GM19328 (cell line): Measurements from ENCODE around the gene ANGPT4.

Experiments used
- ATAC-seq: cut with Tn5 transposase; IDR thresholded peaks from one replicate; pipeline ENCODE4 v1.9.1; 2021; ENCODE audit warnings: mild to moderate bottlenecking, moderate library complexity; ENCODE audit not compliant: unreplicated experiment

ANGPT4 gene

DNA sequence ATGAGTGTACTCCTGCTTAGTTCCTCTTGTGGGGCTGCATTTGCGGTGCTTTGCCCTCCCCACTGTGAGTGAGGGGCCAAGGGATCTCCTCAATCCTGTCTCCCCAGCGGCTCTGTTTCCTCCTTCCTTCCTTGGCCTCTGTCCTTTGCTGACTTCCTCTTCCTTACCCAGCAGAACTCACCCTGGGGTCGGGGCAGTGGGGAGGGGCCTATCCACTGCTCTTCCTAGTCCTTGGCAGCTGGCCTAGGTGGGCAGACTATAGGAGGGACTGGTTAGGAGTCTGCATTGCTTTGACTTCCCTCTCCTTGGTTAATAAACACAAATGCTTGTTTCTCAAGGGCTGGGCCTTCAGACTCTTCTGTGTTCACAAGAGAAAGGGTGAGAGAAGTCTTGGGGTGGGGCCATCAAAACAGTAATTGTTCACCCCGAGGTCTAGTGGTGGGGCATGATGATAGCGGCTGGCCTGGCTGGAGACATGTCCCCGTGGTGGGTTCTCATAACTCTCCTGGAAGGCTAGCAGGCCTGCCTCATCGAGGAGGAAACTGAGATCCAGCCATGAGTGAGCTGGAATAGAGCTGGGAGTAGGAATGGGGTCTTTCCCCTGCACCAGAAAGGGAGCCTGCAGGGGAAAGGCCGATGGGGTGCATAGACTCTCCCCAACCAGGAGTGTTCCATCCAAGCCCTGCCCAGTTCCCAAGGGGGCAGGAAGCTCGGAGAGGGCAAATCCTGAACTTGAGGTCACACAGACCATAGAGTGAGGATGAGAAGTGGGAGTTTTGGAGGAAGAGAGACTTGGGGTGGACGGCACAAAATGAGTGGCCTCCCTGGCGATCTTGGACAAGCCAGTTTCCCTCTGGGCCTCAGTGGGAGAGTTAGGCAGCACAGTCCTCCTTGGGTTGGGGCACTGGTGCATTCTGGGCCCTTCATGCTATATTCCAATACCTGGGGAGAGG is 69.9 kb downstream of the ANGPT4 start:
- no peak for ATAC-seq

DNA sequence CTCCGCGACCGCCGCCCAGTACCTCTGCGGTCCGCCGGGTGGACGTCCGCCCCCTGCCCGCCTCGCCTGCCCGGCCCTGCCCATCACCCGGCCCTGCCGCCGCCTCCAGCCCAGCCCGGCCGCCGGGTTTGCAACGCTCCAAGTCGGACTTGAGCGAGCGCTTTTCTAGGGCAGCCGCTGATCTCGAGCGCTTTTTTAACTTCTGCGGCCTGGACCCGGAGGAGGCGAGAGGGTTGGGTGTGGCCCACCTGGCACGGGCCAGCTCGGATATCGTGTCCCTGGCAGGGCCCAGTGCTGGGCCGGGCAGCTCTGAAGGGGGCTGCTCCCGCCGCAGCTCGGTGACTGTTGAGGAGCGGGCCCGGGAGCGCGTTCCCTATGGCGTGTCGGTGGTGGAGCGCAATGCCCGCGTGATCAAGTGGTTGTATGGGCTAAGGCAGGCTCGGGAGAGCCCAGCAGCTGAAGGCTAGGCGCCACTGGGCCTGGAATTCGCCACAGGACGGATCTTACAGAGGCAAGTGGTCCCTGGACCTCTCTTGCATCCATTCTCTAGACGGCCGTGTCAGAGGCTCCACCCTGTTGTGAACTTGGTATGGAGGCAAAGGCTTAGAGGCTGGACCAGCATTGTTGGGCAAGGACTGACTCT is 70.8 kb downstream of the ANGPT4 start:
- ATAC-seq: no peak

DNA sequence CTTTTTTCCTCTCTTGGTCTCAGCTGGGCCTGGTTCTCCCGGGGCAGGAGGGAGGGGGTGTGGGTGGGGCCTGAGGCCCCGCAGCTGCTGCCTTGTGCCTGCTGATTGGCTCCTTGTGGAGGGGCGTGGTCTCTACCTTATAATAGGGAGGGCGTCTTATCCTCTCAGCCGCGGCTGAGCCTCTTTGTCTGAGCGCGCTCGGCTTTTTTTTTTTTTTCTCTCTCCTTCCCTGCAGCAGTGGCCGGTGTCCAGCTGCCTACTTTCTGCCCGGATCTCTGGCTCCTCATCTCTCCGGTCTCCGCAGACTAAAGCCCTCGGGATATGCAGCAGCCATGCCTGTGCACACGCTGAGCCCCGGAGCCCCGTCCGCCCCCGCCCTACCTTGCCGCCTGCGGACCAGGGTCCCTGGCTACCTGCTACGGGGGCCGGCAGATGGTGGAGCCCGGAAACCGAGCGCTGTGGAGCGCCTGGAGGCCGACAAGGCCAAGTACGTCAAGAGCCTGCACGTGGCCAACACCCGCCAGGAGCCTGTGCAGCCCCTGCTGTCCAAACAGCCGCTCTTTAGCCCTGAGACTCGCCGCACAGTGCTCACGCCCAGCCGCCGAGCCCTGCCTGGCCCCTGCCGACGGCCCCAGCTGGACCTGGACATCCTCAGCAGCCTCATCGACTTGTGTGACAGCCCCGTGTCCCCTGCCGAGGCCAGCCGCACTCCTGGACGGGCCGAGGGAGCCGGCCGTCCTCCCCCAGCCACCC is 71.5 kb downstream of the ANGPT4 start:
- ATAC-seq: peak; percentile 93

DNA sequence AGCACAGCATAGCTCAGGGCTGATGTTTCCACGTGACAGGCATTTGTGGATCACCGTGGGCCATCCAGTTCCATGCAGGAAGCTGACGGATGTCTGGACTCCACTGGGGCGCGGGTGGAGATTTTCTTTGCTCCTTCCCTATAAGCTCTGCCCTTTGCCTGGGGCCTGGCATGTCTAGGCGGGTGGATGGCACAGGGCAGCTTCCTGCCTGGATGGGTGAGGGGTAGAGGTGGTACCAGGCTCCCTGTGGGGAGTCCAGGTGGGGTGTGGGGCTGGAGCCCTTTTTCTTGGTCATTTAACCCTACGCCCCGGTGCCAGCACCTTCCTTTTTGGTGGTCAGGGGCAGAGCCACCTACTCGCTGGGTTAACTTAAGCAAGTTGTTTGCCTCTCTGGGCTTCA is 72.2 kb downstream of the ANGPT4 start:
- no peak for ATAC-seq

DNA sequence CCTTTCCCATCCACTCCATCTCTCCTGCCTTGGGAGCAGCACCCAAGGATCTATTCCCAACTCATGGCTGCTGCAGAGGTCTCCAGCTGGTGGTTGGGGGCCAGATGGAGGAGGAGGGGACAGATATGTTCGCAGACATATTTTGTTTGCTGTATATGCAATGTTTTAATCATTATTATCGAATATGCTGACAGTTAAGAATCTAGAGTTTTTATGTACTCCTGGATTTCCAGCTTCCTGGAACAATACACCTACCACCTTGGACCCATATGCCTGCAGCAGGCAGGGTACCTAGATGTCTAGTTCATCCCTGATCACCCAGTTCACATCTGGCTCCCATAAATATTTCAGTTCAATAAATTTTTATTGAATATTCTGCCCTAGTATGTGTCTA is 73.6 kb downstream of the ANGPT4 start:
- no peak for ATAC-seq

DNA sequence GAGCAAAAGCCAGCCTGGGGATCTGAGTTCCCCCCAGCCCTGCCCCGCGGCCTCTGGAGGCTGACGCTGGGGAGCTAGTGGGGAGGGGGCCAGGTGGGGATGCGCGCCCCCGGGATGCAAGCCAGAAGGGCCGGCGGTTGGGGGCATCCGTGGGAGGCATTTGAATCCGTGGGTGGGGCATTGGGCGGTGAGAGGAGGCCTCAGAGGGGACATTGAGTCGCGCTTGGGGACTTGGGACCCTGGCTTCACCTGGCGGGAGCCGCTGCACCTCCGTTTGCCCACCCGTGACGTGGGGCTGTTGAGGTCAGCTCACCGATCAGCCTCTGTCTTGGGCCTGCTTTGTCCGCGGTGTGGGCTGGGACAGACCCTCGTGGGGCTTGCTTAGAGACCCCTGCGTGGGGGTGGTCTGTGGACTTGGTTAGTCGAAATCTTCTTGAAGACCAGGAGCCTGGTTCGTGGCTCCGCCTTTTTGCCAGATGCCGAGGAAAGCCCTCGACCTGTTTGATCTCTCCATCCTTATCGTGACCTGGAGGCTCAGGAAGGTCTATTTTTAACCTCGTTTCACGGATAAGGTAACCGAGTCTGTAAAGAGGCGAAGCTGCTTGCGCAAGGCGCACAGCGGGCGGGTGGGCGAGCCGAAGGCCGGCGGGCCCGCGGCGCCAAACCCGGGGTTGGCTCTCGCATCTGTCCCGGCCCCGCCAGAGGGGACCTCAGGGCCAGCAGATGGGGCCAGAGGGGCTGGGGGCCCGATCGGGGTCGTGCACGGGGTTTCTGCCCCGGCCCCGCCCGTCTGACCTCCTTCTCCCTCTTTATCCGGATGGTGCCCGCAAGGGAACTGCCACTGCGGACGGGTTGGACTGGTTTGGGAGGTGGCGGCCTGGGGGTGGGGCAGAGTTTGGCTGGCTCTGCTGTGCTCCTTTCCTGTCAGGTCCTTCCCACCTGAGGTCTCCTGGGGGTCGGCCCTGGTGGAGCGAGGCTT is 74.3 kb downstream of the ANGPT4 start:
- no peak for ATAC-seq

DNA sequence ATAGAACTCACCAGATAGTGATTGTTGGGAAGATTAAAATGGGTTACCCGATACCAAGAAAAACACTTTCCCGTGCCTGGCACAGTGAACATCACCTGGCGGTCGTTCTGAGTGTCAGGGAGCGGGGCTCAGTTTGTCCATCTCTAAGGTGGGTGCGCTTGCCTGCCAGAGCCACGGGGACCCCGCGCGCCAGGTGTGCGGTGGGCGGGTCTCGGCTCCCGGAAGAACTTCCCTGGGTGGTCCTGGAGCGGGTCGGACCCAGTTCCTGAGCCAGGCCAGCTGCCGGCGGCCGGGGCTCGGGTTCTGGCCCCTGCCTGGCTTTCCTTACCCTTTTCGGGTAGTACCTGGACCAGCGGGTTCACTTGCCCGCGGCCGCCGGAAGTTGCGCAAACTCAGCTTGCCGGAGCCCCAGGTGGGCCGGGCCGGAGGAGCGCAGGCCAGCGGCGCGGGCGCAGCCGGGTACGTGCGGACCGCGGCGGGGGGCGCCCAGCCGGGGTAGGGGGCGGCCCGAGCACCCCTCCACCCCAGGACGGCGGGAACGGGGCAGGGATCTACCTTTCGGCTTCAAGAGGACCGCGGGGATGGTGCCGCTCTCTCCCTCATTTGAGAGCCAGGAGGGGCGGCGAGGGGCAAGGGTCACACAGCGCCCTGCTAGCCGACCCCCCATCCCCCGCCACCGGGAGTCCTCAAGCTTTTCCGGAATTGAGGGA is 75.1 kb downstream of the ANGPT4 start:
- ATAC-seq: no peak

DNA sequence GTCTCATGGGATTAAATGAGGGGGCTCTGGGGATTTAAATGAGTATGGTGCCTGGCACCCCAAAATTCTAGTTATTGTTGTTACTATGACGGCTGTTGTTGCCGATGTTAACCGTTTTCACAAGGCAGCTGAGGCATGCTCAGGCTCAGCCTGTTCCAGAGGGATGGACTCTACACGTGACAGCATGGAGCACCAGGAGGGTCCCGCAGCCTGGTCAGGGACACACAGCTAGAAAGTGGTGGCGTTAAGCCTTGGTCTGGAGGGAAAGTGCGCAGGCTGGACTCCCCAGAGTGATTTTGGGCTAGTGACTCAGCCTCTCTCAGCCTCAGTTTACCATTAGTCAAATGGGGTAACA is 75.7 kb downstream of the ANGPT4 start:
- no peak for ATAC-seq

DNA sequence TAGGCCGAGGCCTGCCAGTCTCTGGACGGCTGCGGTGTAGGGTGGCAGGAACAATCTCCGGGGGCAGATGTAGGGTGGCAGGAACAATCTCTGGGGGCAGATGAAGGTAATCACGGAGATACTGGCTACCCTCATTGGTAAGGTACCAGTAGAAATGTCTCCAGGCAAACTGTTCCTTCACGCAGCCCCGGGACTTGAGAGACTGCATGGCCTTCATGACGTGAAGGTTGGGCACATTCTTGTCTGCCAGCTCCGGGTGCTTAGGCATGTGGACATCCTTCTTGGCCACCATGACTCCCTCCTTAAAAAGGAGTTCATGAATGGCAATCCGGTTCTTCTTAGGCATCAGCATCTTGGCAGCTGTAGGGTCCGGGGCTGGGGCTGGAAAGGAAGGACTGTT is 76.5 kb downstream of the ANGPT4 start:
- ATAC-seq: no peak

DNA sequence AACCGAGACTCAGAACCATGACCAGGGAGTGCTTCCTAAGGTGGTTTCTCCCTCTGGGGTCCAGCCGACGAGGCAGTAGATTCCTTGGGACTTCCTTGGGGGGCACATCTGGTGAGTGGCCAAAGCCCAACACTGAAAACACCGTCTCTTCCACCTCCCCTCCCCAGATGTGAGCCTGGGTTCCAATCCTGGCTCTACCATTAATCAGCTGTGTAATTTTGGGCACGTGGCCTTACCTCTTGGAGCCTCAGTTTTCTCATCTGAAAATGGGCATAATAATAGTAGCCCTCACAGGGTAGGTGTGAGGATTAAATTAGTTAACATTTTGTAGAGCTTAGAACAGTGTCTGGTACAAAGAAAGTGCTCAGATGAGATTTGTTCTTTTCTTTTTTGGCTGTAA is 77.1 kb downstream of the ANGPT4 start:
- no peak for ATAC-seq

DNA sequence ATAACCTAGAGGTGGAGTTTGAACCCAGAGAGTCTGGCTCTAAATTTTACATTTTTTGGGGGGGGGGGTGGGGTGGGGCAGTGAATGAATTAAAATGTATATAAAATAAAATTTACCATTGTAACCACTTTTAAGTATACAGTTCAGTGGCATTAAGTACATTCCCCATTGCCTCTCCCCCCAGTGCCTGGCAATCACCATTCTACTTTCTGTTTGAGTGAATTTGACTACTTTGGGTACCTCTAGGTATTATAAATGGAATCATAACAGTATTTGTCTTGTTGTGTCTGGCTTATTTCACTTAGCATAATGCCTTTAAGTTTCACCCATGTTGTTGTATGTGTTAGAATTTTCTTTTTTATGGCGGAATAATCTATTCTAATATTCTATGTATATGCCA is 79.9 kb downstream of the ANGPT4 start:
- ATAC-seq: no peak

DNA sequence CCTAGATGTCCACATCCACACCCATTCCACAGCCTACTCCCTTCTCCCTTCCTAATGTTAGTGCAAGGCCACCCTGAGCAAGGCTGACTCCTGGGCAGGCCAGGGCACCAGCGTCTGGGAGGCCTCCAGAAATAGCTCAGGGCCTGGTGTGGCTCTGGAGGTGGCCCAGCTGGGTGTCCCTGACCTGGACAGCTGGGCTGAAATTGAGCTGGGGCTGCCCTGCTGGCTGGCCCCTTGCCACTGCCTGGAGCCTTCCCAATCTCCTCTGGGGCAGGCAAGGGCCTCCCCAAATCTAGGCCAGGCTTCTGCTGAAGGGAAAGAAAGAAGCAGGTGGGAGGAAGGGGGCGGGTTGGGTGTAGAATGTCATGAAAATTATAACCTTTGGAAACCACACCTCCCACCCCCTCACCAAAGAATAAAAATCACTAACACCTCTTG is 80.5 kb downstream of the ANGPT4 start:
- ATAC-seq: no peak

DNA sequence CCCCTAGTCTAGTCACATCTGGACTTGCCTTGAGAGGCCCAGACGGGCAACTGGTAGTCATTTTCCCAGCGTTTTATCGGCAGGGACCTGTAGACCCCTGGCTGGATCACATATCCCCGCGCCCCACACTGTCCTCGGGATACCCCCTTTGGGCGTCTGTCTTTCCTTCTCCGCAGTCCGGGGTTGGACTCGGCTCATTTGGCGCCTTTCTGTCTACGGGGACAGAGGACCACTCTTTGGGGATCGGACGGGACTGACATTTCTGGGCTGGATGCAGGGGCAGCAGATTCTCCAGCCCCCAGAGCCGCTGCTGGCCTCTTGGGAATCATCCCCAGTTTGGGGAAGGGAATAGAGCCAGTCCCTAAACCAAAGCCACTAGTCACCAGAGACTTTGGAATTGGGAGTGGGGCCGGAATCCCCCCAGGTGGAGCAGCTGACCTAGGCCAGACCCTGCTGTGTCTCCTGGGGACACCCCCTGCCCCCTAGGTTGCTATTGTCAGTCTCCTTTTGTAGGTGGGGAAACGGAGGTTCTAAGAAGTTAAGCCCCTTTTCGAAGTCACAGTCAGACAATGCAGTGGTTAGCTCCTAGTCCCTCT is 81.9 kb downstream of the ANGPT4 start:
- no peak for ATAC-seq

DNA sequence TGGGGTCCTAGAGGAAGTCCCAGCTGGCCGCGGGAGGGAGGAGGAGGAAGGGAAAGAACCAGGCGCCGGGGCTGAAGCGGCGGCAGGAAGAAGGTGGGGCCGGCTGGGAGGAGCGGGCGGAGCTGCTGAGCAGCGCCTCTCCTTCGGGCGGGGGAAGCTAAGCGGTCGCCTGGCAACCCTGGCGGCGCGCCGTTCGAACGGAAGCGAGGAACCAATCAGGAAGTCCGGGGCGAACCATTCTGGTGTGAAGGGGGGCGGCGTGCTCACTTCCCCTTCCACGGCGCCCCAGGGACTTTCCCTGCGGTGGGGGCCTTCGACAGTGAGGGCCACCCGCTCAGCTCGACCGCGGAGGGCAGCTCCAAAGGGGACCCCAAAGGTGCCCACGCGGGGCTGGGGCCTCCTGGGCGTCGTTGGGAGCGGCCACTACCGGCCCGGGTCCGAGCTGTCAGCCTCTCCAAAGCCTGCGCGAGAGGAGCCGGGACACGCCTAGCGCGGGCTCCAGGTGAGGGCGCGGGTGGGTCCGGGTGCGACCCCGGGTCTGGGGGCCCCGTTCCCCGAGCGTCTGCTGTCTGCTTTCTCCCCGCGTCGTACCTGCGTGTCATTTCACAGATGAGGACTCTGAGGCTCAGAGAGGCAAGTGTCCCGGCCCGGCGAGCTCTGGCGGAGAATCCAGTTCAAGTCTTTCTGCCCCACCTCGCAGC is 82.5 kb downstream of the ANGPT4 start, which contains the start of gene FAM110A:
FAM110A (plus strand) TSS at position 266 of the 701 bp plus-strand sequence. CDS start 11,090 bp downstream, outside the sequence.
- peak; percentile 95 for ATAC-seq

DNA sequence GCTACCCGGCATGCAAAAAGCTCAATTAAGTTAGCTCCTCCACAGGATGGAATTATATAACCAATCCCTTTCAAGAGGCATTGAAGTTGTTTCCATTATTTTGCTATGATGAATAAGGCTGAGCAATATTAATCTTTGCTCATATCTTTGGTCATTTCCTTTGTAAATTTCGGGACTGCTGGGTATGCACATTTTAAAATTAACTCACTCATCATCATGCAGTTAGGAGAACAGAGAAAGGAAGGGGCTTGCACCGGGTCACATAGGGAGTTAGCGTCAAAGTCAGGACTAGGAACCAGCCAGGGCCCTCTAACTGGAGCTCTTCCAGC is 83.0 kb downstream of the ANGPT4 start:
- peak; percentile 12 for ATAC-seq

DNA sequence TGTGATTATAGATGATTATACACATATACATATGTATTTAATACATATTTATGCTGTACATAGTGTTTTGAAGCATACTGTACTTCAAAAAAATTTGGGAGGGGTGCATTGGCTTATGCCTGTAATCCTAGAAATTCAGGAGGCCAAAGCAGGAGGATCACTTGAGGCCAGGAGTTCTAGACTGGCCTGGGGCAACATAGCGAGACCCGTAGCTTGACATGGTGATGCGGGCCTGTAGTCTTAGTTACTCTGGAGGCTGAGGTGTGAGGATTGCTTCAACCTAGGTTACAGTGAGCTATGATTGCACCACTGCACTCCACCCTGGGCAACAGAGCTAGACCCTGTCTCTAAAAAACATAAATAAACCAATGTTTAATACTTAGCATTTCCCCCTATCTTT is 84.2 kb downstream of the ANGPT4 start:
- no peak for ATAC-seq

DNA sequence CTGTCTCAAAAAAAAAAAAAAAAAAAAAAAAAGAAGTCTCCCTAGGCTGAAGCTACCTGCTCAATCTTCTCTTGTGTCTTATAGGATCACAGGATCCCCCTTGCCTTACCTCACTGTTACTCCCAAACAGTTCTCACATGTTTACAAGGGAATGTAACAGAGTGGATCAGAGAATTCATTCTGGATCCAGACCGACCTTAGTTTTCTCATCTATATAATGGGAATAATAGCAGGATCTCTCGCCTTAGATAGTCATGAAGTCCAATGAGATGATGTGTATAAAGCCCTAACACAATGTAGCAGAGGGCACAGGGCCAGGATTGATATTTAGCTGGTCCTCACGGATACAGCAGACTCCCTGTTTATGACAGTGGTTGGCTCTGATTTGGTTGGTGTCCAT is 84.9 kb downstream of the ANGPT4 start:
- no peak for ATAC-seq

DNA sequence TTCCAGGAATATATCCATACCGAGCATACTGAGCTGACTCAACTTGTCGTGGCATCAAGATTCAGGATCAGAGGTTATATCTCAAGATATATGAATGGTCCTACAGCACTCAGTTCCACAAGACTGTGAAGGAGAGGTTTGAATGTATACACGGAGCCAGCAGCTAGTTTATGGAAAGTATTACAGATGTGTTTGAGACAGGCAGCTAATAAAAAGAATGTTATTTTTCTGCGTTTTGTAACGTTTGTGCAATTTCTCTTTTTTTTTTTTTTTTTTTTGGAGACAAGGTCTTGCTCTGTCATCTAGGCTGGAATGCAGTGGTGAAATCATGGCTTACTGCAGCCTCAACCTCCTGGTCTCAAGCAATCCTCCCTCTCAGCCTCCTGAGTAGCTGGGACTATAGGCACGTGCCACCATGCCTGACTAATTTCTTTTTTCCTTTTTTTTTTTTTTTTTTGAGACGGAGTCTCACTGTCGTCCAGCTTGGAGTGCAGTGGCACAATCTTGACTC is 86.1 kb downstream of the ANGPT4 start:
- ATAC-seq: no peak

DNA sequence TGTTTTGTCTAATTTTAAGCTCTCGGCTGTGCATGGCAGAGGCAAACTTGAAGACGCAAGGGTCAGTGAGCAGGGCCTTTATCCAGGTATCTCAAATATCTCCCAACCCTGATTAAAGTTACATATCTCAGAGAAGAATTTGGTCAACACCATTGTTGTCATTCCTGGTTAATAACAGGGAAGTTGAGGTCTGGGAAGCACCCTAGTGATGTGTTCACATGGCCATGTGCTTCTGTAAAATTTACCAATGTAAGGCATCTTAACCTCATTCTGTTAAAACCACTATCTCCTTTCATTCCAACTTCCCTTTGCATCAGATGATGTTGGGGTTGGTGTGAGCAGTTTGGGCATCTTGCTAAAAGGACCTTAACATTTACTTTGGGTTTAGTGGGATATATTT is 86.6 kb downstream of the ANGPT4 start:
- ATAC-seq: no peak
